ENCODE results near the gene POU2AF1. TPM values are rescaled to one million over a fixed set of nuclear protein-coding genes. Genes with fewer than 3 reads are reported as not detected.

Gene POU2AF1
- total and polyA plus RNA-seq, 8 donors = 0.38 to 4.5 (median 0.98) TPM

DNA sequence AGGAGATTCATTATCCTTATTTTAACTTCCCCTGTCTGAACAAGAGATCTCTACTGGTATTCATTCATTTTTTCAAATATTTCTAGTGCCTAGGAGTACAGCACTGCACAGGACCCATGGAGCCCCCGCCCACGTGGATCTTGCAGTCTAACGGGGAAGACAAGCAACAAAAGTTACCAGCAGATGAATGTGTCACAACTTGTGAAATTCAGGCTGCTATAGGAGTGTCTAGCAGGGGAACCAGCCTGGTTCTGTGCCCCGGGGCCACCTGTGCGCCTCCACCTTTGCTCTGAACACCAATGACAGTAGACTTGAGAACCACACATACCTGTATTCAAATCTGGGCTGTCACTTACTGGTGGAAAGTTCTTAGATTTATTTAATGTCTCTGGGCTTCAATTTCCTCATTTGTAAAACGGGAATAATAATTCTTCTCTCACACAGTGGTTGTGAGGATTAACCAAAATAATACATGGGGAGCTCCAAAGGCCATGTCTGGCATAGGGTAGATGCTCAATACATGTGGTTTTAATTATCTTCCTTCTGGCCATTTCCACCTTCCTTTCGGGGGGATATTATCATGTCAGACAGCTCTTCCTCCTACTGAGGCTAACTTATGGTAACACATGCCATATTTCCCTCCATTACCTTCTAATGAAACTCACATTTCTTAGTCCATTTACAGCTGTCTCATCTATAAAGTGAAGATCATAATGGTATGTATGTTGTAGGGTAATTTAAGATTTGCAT lies 17.8 kb downstream of the POU2AF1 start:
- DNase-seq = no peak
- Histone ChIP-seq H3K4me1 (no peaks in the 10 kb centered on the region), H3K4me3 (no peak overlapping the region), H3K27me3 (no peaks in the 10 kb centered on the region), H3K36me3 (no peaks in the 10 kb centered on the region), H3K27ac (no peak overlapping the region), H3K9me3 (no peaks in the 10 kb centered on the region)
- no peak for ATAC-seq
- intact Hi-C loops (cut with DNase I) = no loop called here
- TF ChIP-seq, protein P1, sequence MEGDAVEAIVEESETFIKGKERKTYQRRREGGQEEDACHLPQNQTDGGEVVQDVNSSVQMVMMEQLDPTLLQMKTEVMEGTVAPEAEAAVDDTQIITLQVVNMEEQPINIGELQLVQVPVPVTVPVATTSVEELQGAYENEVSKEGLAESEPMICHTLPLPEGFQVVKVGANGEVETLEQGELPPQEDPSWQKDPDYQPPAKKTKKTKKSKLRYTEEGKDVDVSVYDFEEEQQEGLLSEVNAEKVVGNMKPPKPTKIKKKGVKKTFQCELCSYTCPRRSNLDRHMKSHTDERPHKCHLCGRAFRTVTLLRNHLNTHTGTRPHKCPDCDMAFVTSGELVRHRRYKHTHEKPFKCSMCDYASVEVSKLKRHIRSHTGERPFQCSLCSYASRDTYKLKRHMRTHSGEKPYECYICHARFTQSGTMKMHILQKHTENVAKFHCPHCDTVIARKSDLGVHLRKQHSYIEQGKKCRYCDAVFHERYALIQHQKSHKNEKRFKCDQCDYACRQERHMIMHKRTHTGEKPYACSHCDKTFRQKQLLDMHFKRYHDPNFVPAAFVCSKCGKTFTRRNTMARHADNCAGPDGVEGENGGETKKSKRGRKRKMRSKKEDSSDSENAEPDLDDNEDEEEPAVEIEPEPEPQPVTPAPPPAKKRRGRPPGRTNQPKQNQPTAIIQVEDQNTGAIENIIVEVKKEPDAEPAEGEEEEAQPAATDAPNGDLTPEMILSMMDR (IDR thresholded peaks at IDR 0.05) = no peak

DNA sequence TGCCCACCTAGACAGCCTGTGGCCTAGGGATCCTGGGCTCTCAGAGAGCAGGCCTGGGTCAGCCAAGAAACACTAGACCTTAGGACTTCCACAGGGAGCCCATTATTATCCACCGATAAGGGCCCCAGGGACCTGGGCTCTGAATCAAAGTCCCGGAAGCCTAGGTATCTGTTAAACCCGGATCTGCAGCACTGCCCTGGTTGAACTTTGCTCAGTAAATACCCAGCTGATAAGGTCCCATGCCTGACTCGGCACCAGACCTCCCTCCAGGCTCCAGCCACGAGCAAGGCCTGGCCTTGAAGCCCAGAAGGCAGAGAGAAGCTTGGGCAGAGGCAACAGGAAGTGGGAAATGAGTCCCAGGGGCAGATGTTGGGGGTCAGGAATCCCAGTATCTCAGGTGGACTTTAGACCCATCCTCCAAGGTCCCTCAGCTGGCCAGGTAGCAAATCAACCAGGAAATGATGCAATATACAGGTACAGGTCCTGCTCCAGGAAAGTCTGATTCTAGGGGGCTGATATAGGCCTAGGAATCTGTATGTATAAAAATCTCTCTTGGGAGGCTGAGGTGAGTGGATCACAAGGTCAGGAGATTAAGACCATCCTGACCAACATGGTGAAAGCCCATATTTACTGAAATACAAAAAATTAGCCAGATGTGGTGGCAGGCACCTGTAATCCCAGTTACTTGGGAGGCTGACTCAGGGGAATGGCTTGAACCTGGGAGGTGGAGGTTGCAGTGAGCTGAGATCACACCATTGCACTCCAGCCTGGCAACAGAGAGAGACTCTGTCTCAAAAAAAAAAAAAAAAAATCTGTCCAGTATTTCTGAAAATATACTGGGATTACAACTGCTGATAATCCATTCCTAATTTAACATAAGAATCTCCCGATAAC lies 18.7 kb downstream of the POU2AF1 start:
- DNase-seq (no peak), ATAC-seq (no peak)
- H3K27me3 ChIP-seq = no peaks in the 10 kb centered on the region
- no peaks in the 10 kb centered on the region for H3K9me3 ChIP-seq
- no peak overlapping the region for H3K4me3 ChIP-seq
- TF ChIP-seq, protein P1 (IDR thresholded peaks at IDR 0.05) = no peak
- intact Hi-C loops (cut with DNase I) = no loop called here
- no peaks in the 10 kb centered on the region for H3K36me3 ChIP-seq
- no peak overlapping the region for H3K27ac ChIP-seq
- H3K4me1 ChIP-seq = no peaks in the 10 kb centered on the region

DNA sequence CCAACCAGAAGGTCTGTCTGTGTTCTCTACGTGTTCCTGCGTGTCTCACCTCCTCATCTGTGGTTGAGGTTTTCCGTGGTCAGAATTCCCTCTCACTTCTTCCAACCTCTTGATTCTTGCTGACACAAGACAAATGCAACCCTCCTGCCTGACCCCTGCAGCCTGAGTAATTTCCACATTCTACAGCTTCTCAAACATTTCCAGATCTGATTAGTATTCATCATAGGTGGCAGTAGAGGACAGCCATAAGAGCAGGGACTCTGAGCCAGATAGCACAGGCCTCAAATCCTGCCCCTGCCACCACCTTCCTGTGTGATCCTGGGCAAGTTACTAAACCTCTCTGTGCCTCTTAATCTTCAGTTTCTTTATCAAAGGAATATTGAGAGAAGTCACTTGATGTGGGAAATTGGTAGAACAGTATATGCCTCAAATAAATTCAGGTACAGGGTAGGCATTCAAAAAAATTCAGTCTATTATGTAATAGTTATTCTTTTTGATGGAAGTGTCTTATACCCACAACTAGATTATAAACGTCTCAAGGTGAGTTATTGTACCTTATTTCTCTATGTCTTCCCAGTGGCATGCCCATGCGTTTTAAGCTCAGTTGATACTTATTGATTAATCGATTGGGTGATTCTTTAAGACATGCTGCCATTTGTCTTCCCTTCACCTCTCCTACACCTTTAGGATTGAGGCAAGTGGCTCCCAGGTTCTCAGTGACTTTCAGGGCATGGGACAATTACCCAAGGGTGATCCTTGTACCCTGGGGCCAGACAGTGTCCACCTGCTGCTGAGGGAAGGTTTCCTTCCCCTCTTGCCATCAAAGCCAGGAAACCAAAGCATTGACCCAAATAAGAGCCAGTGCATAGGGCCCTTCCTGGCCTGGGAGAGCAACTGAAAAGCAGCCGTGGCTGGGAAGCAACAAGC lies 19.6 kb downstream of the POU2AF1 start:
- Histone ChIP-seq H3K27me3 (no peaks in the 10 kb centered on the region), H3K27ac (no peak overlapping the region), H3K36me3 (no peaks in the 10 kb centered on the region), H3K4me3 (no peak overlapping the region), H3K4me1 (no peaks in the 10 kb centered on the region), H3K9me3 (no peaks in the 10 kb centered on the region)
- DNase-seq (no peak), ATAC-seq (no peak)
- intact Hi-C loops (cut with DNase I) = no loop called here
- TF ChIP-seq, protein P1 (IDR thresholded peaks at IDR 0.05) = no peak

DNA sequence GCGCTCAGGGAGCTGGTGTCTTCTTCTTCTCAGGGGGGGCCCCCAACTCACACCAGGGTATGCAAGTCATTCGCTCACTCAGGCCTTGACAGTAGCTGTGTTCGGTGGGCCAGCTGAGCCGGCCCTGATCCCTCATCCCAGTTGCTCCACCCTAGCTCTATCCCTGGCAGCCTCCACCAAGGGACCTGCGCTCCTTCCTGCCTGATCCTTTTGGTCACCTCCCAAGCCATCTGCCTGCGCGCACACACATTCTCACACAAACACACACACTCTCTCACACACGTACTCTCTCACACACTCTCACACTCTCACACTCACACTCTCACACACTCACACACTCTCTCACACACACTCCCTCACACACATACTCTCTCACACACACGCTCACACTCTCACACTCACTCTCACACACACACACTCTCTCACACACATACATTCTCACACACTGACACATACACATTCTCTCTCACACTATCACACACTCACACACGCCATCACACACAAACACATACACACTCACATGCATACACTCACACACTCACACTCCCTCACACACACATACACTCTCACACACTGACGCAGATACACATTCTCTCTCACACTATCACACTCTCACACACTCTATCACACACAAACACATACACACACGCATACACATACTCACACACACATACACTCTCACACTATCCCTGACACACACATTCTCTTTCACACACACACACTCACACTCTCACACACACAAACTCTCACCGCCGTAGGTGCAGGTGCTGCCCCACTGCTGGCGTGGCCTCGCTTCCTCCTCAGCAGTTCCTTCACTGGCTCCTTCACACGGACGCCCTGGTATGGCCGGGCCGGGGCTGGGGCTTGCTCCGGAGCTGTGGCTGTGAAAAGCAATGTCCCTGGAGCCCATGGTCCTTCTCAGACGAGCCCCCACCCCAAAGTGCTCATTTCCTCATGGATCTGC lies 20.8 kb downstream of the POU2AF1 start:
- H3K27me3 ChIP-seq = no peaks in the 10 kb centered on the region
- no peaks in the 10 kb centered on the region for H3K36me3 ChIP-seq
- no peak overlapping the region for H3K4me3 ChIP-seq
- intact Hi-C loops (cut with DNase I) = no loop called here
- ATAC-seq (no peak), DNase-seq (no peak)
- H3K27ac ChIP-seq = no peak overlapping the region
- TF ChIP-seq, protein P1 (IDR thresholded peaks at IDR 0.05) = no peak
- H3K4me1 ChIP-seq = no peaks in the 10 kb centered on the region
- H3K9me3 ChIP-seq = no peaks in the 10 kb centered on the region

Data from left lung (tissue), 10 donors.